HepG2 (cell line): ENCODE measurements around the gene SEMA3C. TPM values are rescaled to one million over a fixed set of nuclear protein-coding genes. Genes with fewer than 3 reads are reported as not detected.

Experiments
- ATAC-seq: fragments of 200-7000 bp; cut with Tn5 transposase; 3 replicates; pipeline ENCODE4 v1.9.1; 2020; ENCODE audit warnings: mild to moderate bottlenecking, moderate library complexity
- BruUV-seq: library from RNA; stranded (reverse); fragments of 400-500 nt; replicated peaks from 2 replicates; lab custom pipeline; 2021; lab: Mats Ljungman, UMichigan
- CTCF ChIA-PET: fragments of 300-600 bp; formaldehyde crosslinking; extraction: SDS; loops from one replicate; lab custom pipeline; 2021; ENCODE audit warnings: low total read pairs, inconsistent platforms, low intra/inter-chr PET ratio; lab: Yijun Ruan, JAX
- POLR2A ChIA-PET: fragments of 350-600 bp; sonication (Branson Sonifier 250); formaldehyde crosslinking; loops from one replicate; lab custom pipeline; 2020; ENCODE audit warnings: antibody characterized with exemption, inconsistent platforms; lab: Yijun Ruan, JAX
- DNase-seq: peaks from one replicate; pipeline ENCODE4 v3.0.0-alpha.2; 2015; ENCODE audit warnings: low spot score
- FAIRE-seq: peaks from 3 replicates; lab custom pipeline; 2011; peaks lifted over from hg19 to GRCh38; lab: Jason Lieb, UNC
- H2AFZ ChIP-seq: one replicate; pipeline ENCODE4 v1.6.1; 2011; ENCODE audit warnings: low read length, inconsistent platforms
- H3K27ac ChIP-seq: fragments of 300-600 bp; 3 replicates; pipeline ENCODE4 v1.8.0; 2011; ENCODE audit warnings: mixed run types, mild to moderate bottlenecking, mixed read lengths, low read length, inconsistent platforms; ENCODE audit not compliant: insufficient read depth; ENCODE audit errors: extremely low read length
- H3K27me3 ChIP-seq, 2 experiments: fragments of 200-600 bp in 1 of 2; 2 replicates in 1 of 2; 3 replicates in 1 of 2; pipeline versions ENCODE4 v1.6.0 to v1.8.0; 2011; ENCODE audit warnings: low read length in 2 of 2, mild to moderate bottlenecking in 2 of 2, moderate library complexity in 2 of 2, inconsistent platforms in 1 of 2; ENCODE audit not compliant: insufficient read depth in 2 of 2, control insufficient read depth in 1 of 2
- H3K36me3 ChIP-seq, 2 experiments: fragments of 200-600 bp in 1 of 2; replicated peaks in 1 of 2; 2 replicates in 1 of 2; 3 replicates in 1 of 2; pipeline versions ENCODE4 v1.5.1 to v1.8.0; 2011; ENCODE audit warnings: low read length in 2 of 2, inconsistent platforms in 1 of 2; ENCODE audit not compliant: insufficient read depth in 2 of 2, control insufficient read depth in 1 of 2
- H3K4me1 ChIP-seq: 2 replicates; pipeline ENCODE4 v1.5.1; 2012; ENCODE audit warnings: low read length, inconsistent platforms; ENCODE audit not compliant: insufficient read depth
- H3K4me2 ChIP-seq: 2 replicates; pipeline ENCODE4 v1.6.0; 2011; ENCODE audit warnings: low read depth, low read length, inconsistent platforms
- H3K4me3 ChIP-seq, 3 experiments: fragments of 200-600 bp in 1 of 3; sonication (generic), shearing (Covaris generic) in 1 of 3; replicated peaks in 1 of 3; 2 replicates each; pipeline ENCODE4 v1.5.1; 2011 to 2016; ENCODE audit warnings: low read length in 3 of 3, inconsistent platforms in 2 of 3, low read depth in 2 of 3, mild to moderate bottlenecking in 2 of 3, control low read depth in 1 of 3, mixed read lengths in 1 of 3; ENCODE audit not compliant: insufficient read depth in 1 of 3
- H3K79me2 ChIP-seq: one replicate; pipeline ENCODE4 v1.6.1; 2011; ENCODE audit warnings: low read length, inconsistent platforms; ENCODE audit not compliant: insufficient read depth
- H3K9ac ChIP-seq: 2 replicates; pipeline ENCODE4 v1.6.0; 2011; ENCODE audit warnings: mild to moderate bottlenecking, low read depth, low read length, inconsistent platforms; ENCODE audit not compliant: insufficient read depth
- H3K9me3 ChIP-seq: 2 replicates; pipeline ENCODE4 v1.5.1; 2012; ENCODE audit warnings: mild to moderate bottlenecking, low read length
- H4K20me1 ChIP-seq: 2 replicates; pipeline ENCODE4 v1.6.0; 2011; ENCODE audit warnings: inconsistent platforms, mild to moderate bottlenecking, low read length, moderate library complexity; ENCODE audit not compliant: insufficient read depth
- HNRNPLL ChIP-seq: fragments of 200-400 bp; formaldehyde crosslinking; IDR thresholded peaks from 2 replicates; pipeline ENCODE4 v1.6.1; 2017; ENCODE audit warnings: mild to moderate bottlenecking, low read depth, low read length; ENCODE audit not compliant: poor library complexity, severe bottlenecking
- NCOR1 ChIP-seq: fragments of 200-600 bp; sonication (generic); IDR thresholded peaks from 2 replicates; pipeline ENCODE4 v1.7.0; 2017; ENCODE audit warnings: antibody characterized with exemption, low read length, borderline replicate concordance
- NR2F1 ChIP-seq, 2 experiments: fragments of 450-650 bp in 1 of 2; formaldehyde crosslinking in 1 of 2; IDR thresholded peaks; 2 replicates each; pipeline versions ENCODE4 v1.5.0 to v1.6.1; 2016 to 2020; ENCODE audit warnings: mild to moderate bottlenecking in 1 of 2, missing compliant biosample characterization in 1 of 2, missing genetic modification reagents in 1 of 2, moderate library complexity in 1 of 2
- PHF5A ChIP-seq: IDR thresholded peaks from one replicate; pipeline ENCODE4 v1.6.1; 2018; ENCODE audit warnings: low read depth, missing genetic modification reagents; ENCODE audit not compliant: unreplicated experiment
- SP1 ChIP-seq, 2 experiments: fragments of 450-650 bp in 1 of 2; sonication (generic) in 1 of 2; formaldehyde crosslinking in 1 of 2; IDR thresholded peaks; 2 replicates each; pipeline versions ENCODE4 v1.4.0 to v1.6.1; 2016 to 2020; ENCODE audit warnings: missing genetic modification reagents in 1 of 2
- SRSF1 ChIP-seq: fragments of 200-400 bp; formaldehyde crosslinking; optimal IDR thresholded peaks from 2 replicates; pipeline ENCODE3; 2017; ENCODE audit warnings: mild to moderate bottlenecking, low read depth, low read length, moderate library complexity
- ZBTB43 ChIP-seq: sonication (generic); formaldehyde crosslinking; conservative IDR thresholded peaks from 2 replicates; pipeline ENCODE4 v1.4.0; 2020; ENCODE audit warnings: missing genetic modification reagents
- ZFP41 ChIP-seq: sonication (generic); formaldehyde crosslinking; IDR thresholded peaks from 2 replicates; pipeline ENCODE4 v1.4.0; 2020; ENCODE audit warnings: mild to moderate bottlenecking, missing genetic modification reagents, borderline replicate concordance
- ZNF766 ChIP-seq: sonication (generic); formaldehyde crosslinking; IDR thresholded peaks from 2 replicates; pipeline ENCODE4 v1.5.0; 2020; ENCODE audit warnings: missing genetic modification reagents, borderline replicate concordance
- WGBS: methylation state at CpG from one replicate; pipeline ENCODE4 v1.1.6; 2017; ENCODE audit warnings: low lambda C conversion rate; 5-methylcytosine and 5-hydroxymethylcytosine counted together
- in situ Hi-C: cut with HindIII; loops from 2 replicates; pipeline ENCODE4 v1.10.0; 2017; ENCODE audit warnings: low pct_unique_long_range_greater_than_20kb; ENCODE audit not compliant: extremely low pct_ligation_motif_present
- intact Hi-C: fragments of 100-400 bp; cut with micrococcal nuclease; formaldehyde crosslinking; loops from one replicate; pipeline ENCODE4 v1.10.0; 2022; ENCODE audit not compliant: unreplicated experiment
- polyA plus RNA-seq, 8 experiments: library from polyadenylated mRNA; depleted of rRNA in 3 of 8; stranded (reverse) in 7 of 8; unstranded in 1 of 8; fragments of >200 nt; fragmentation: Illumina TruSeq in 4 of 8; extraction: Trizol in 4 of 8; gene quantifications; 2 replicates each; pipeline versions ENCODE4 v1.2.1 to v1.2.3, GENCODE V29; 2011 to 2016; ENCODE audit warnings: low read depth in 4 of 8, missing spikeins in 1 of 8, mixed read lengths in 1 of 8; ENCODE audit not compliant: insufficient read depth in 1 of 8
- total RNA-seq, 5 experiments: library from RNA; depleted of rRNA; stranded (reverse); fragments of >200 nt; fragmentation: Illumina TruSeq; extraction: Trizol; gene quantifications; 2 replicates each; pipeline ENCODE4 v1.2.3, GENCODE V29; 2016; ENCODE audit warnings: low read depth in 1 of 5
- TF ChIP-seq, protein P1 (sequence below): sonication (generic); formaldehyde crosslinking; IDR thresholded peaks from 2 replicates; pipeline ENCODE4 v1.4.0; 2020; ENCODE audit warnings: missing genetic modification reagents, borderline replicate concordance

The SEMA3C gene
- total and polyA plus RNA-seq, 2 of the 13 experiments (the other 11 are each of a cell fraction or from before 2014, with no cell fraction given): 0.05 to 0.13 TPM

- Histone ChIP-seq H3K4me1 (no peaks in the 10 kb centered on the region), H3K9ac (no peak overlapping the region), H3K27me3 (no peaks in the 10 kb centered on the region), H3K4me3 (no peak overlapping the region), H3K4me2 (no peak overlapping the region), H2AFZ (no peak overlapping the region), H3K9me3 (no peaks in the 10 kb centered on the region), H3K27ac (no peak overlapping the region), H3K79me2 (no peaks in the 10 kb centered on the region), H3K36me3 (no peaks in the 10 kb centered on the region), H4K20me1 (no peaks in the 10 kb centered on the region)
- no peak for DNase-seq
- ChIA-PET POLR2A (no interaction called here), CTCF (no interaction called here)
- 29% methylated on average over 2 of the region's 2 CpGs for WGBS
- in situ Hi-C loops (no loop called here), intact Hi-C loops (no loop called here)
- ATAC-seq: no peak
- TF ChIP-seq ZNF766 (CRISPR knock-in tag) (no peak), ZFP41 (CRISPR knock-in tag) (no peak), HNRNPLL (no peak), SP1 (IDR thresholded peaks at IDR 0.05) (no peak), SP1 (CRISPR knock-in tag; IDR thresholded peaks at IDR 0.05) (no peak), ZBTB43 (CRISPR knock-in tag) (no peak), SRSF1 (no peak), NCOR1 (no peak), NR2F1 (CRISPR knock-in tag; IDR thresholded peaks at IDR 0.05) (no peak), PHF5A (CRISPR knock-in tag) (no peak)
- TF ChIP-seq, protein P1, sequence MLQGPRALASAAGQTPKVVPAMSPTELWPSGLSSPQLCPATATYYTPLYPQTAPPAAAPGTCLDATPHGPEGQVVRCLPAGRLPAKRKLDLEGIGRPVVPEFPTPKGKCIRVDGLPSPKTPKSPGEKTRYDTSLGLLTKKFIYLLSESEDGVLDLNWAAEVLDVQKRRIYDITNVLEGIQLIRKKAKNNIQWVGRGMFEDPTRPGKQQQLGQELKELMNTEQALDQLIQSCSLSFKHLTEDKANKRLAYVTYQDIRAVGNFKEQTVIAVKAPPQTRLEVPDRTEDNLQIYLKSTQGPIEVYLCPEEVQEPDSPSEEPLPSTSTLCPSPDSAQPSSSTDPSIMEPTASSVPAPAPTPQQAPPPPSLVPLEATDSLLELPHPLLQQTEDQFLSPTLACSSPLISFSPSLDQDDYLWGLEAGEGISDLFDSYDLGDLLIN (CRISPR knock-in tag): no peak
- no peak for FAIRE-seq
- no TSS peak for BruUV-seq
Observed at GRCh38 chr7:80783678-80784327, 135.0 kb downstream of the SEMA3C start.
